HepG2 (cell line): ENCODE data around the gene LSS.

ENCODE experiments used
- ATF7 ChIP-seq, 2 experiments: fragments of 450-650 bp in 1 of 2; sonication (generic) in 1 of 2; formaldehyde crosslinking in 1 of 2; IDR thresholded peaks; 2 replicates each; pipeline versions ENCODE4 v1.4.0 to v1.6.1; 2016 to 2020; ENCODE audit warnings: antibody characterized with exemption in 1 of 2, mild to moderate bottlenecking in 1 of 2, missing genetic modification reagents in 1 of 2
- HNRNPL ChIP-seq: fragments of 200-400 bp; formaldehyde crosslinking; IDR thresholded peaks from 2 replicates; pipeline ENCODE4 v1.6.1; 2017; ENCODE audit warnings: mild to moderate bottlenecking, low read depth, low read length
- HOXA3 ChIP-seq: sonication (generic); formaldehyde crosslinking; IDR thresholded peaks from 2 replicates; pipeline ENCODE4 v1.5.0; 2020; ENCODE audit warnings: missing genetic modification reagents
- NBN ChIP-seq: fragments of 450-650 bp; conservative IDR thresholded peaks from 2 replicates; pipeline ENCODE4 v1.6.1; 2017
- NR2F2 ChIP-seq: IDR thresholded peaks from 2 replicates; pipeline ENCODE4 v1.6.1; 2012; ENCODE audit warnings: low read depth, inconsistent platforms, borderline replicate concordance
- POLR2A ChIP-seq, 2 experiments: IDR thresholded peaks; 2 replicates each; pipeline ENCODE4 v1.6.1; 2011; ENCODE audit warnings: low read depth in 2 of 2, low read length in 2 of 2, mild to moderate bottlenecking in 1 of 2, moderate library complexity in 1 of 2; ENCODE audit not compliant: insufficient read depth in 1 of 2
- RBFOX2 ChIP-seq: fragments of 200-400 bp; formaldehyde crosslinking; IDR thresholded peaks from 2 replicates; pipeline ENCODE4 v1.6.1; 2017; ENCODE audit warnings: low read depth, mild to moderate bottlenecking, low read length
- XBP1 ChIP-seq: sonication (generic); formaldehyde crosslinking; IDR thresholded peaks from 2 replicates; pipeline ENCODE4 v1.5.0; 2020; ENCODE audit warnings: missing genetic modification reagents
- ZNF350 ChIP-seq: sonication (generic); formaldehyde crosslinking; IDR thresholded peaks from 2 replicates; pipeline ENCODE4 v1.4.0; 2020; ENCODE audit warnings: mild to moderate bottlenecking, low read depth, missing genetic modification reagents, borderline replicate concordance
- ZNF652 ChIP-seq: IDR thresholded peaks from 2 replicates; pipeline ENCODE4 v1.6.1; 2016; ENCODE audit warnings: low read depth, borderline replicate concordance
- TF ChIP-seq, protein P1 (sequence below): sonication (generic); formaldehyde crosslinking; IDR thresholded peaks from 2 replicates; pipeline ENCODE4 v1.5.0; 2020; ENCODE audit warnings: mild to moderate bottlenecking, missing genetic modification reagents, moderate library complexity
- TF ChIP-seq, protein P2 (sequence below): sonication (generic); formaldehyde crosslinking; IDR thresholded peaks from 2 replicates; pipeline ENCODE4 v1.4.0; 2020; ENCODE audit warnings: missing genetic modification reagents

GRCh38 chr21:46268371-46268770, 39.8 kb upstream of the LSS start:
- TF ChIP-seq ZNF350 (CRISPR knock-in tag) (no peak), HNRNPL (no peak), ATF7 (IDR thresholded peaks at IDR 0.05) (no peak), ATF7 (CRISPR knock-in tag; IDR thresholded peaks at IDR 0.05) (no peak), NR2F2 (no peak), NBN (no peak), POLR2A (IDR thresholded peaks at IDR 0.05; ENCODE audit: insufficient read depth in 1 of 2, low read depth in 2 of 2, low read length in 2 of 2) (no peak), RBFOX2 (no peak), ZNF652 (no peak), XBP1 (CRISPR knock-in tag) (no peak), HOXA3 (CRISPR knock-in tag) (no peak)
- TF ChIP-seq, protein P1, sequence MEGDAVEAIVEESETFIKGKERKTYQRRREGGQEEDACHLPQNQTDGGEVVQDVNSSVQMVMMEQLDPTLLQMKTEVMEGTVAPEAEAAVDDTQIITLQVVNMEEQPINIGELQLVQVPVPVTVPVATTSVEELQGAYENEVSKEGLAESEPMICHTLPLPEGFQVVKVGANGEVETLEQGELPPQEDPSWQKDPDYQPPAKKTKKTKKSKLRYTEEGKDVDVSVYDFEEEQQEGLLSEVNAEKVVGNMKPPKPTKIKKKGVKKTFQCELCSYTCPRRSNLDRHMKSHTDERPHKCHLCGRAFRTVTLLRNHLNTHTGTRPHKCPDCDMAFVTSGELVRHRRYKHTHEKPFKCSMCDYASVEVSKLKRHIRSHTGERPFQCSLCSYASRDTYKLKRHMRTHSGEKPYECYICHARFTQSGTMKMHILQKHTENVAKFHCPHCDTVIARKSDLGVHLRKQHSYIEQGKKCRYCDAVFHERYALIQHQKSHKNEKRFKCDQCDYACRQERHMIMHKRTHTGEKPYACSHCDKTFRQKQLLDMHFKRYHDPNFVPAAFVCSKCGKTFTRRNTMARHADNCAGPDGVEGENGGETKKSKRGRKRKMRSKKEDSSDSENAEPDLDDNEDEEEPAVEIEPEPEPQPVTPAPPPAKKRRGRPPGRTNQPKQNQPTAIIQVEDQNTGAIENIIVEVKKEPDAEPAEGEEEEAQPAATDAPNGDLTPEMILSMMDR (CRISPR knock-in tag), result no peak
- TF ChIP-seq, protein P2, sequence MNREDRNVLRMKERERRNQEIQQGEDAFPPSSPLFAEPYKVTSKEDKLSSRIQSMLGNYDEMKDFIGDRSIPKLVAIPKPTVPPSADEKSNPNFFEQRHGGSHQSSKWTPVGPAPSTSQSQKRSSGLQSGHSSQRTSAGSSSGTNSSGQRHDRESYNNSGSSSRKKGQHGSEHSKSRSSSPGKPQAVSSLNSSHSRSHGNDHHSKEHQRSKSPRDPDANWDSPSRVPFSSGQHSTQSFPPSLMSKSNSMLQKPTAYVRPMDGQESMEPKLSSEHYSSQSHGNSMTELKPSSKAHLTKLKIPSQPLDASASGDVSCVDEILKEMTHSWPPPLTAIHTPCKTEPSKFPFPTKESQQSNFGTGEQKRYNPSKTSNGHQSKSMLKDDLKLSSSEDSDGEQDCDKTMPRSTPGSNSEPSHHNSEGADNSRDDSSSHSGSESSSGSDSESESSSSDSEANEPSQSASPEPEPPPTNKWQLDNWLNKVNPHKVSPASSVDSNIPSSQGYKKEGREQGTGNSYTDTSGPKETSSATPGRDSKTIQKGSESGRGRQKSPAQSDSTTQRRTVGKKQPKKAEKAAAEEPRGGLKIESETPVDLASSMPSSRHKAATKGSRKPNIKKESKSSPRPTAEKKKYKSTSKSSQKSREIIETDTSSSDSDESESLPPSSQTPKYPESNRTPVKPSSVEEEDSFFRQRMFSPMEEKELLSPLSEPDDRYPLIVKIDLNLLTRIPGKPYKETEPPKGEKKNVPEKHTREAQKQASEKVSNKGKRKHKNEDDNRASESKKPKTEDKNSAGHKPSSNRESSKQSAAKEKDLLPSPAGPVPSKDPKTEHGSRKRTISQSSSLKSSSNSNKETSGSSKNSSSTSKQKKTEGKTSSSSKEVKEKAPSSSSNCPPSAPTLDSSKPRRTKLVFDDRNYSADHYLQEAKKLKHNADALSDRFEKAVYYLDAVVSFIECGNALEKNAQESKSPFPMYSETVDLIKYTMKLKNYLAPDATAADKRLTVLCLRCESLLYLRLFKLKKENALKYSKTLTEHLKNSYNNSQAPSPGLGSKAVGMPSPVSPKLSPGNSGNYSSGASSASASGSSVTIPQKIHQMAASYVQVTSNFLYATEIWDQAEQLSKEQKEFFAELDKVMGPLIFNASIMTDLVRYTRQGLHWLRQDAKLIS (CRISPR knock-in tag), result no peak
